GM21737 (cell line): Measurements from ENCODE around the gene NCAPH2.

Experiments
- ATAC-seq: cut with Tn5 transposase; IDR thresholded peaks from one replicate; pipeline ENCODE4 v1.9.1; 2021; ENCODE audit warnings: mild to moderate bottlenecking, moderate library complexity; ENCODE audit not compliant: unreplicated experiment

NCAPH2 gene

GRCh38 chr22:50569041-50569459, 61.0 kb downstream of the NCAPH2 start:
- ATAC-seq, result no peak

- ATAC-seq, result no peak
Observed at GRCh38 chr22:50569896-50570535, 62.0 kb downstream of the NCAPH2 start.

GRCh38 chr22:50570861-50571260, 62.8 kb downstream of the NCAPH2 start:
- ATAC-seq, result no peak

- ATAC-seq, result no peak
Observed at GRCh38 chr22:50571264-50572175, 63.5 kb downstream of the NCAPH2 start.

GRCh38 chr22:50572965-50573364, 64.9 kb downstream of the NCAPH2 start:
- ATAC-seq, result no peak

GRCh38 chr22:50573491-50574382, 65.7 kb downstream of the NCAPH2 start:
- ATAC-seq, result no peak

GRCh38 chr22:50574383-50574755, 66.3 kb downstream of the NCAPH2 start:
- no peak for ATAC-seq
